ENCODE data around the gene ST6GAL1. TPM values are rescaled to one million over a fixed set of nuclear protein-coding genes. Genes with fewer than 3 reads are reported as not detected.

Gene ST6GAL1
- total and polyA plus RNA-seq, 10 of the 15 experiments (the other 5 are each of a cell fraction or from before 2014, with no cell fraction given) = 74.2 to 248 (median 149) TPM

DNA sequence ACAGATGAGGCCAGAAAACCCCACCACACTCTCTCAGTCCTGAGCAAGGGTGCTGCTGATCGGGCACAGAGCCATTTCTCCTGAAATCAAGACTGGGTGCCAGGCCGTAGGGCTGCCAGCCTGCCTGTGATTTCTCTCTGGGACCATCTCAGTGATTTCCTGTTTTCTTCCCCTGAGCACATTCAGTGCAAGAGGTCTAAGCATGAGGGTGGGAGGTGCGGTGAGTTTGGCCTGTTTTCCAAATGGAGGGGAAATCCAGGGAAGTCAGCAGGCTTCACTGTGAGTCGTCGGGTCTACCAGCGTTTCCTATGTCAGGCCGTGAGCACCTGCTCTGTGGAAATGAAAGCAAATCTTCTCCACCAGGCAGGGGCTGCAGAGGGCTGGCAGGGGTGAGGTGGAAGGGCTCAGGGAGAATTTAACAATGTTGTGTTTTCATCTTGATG lies 82.3 kb downstream of the ST6GAL1 start (continued):
- TF ChIP-seq MTA3 (IDR thresholded peaks at IDR 0.05; ENCODE audit: borderline replicate concordance, low read length) (no peak), SP1 (IDR thresholded peaks at IDR 0.05; ENCODE audit: low read depth, low read length) (no peak), TCF7 (IDR thresholded peaks at IDR 0.05; ENCODE audit: borderline replicate concordance) (no peak), ASH2L (IDR thresholded peaks at IDR 0.05; ENCODE audit: borderline replicate concordance, low read depth) (no peak), POLR2AphosphoS5 (IDR thresholded peaks at IDR 0.05; ENCODE audit: low read length) (peak; percentile 57; the same call in 1 of the 2 replicates), SUPT20H (IDR thresholded peaks at IDR 0.05; ENCODE audit: borderline replicate concordance, control insufficient read depth, low read depth, low read length) (no peak), SREBF2 (IDR thresholded peaks at IDR 0.05; ENCODE audit: low read length) (no peak), RELA (IDR thresholded peaks at IDR 0.05; ENCODE audit: borderline replicate concordance, partially characterized antibody) (no peak), ZZZ3 (IDR thresholded peaks at IDR 0.05; ENCODE audit: control insufficient read depth, insufficient read length, low read depth) (no peak), TARDBP (IDR thresholded peaks at IDR 0.05; ENCODE audit: borderline replicate concordance) (no peak), YY1 (IDR thresholded peaks at IDR 0.05; ENCODE audit: low read depth, low read length) (no peak), RAD21 (IDR thresholded peaks at IDR 0.05; ENCODE audit: insufficient read depth, low read depth, low read length) (no peak), NFXL1 (IDR thresholded peaks at IDR 0.05; ENCODE audit: borderline replicate concordance) (no peak), KAT2A (conservative IDR thresholded peaks at IDR 0.05; ENCODE audit: control insufficient read depth, low read depth, low read length) (no peak), GATAD2B (conservative IDR thresholded peaks at IDR 0.05; ENCODE audit: low read depth) (no peak), CHD1 (IDR thresholded peaks at IDR 0.05; ENCODE audit: low read depth, low read length) (no peak), ZNF384 (IDR thresholded peaks at IDR 0.05; ENCODE audit: borderline replicate concordance, low read depth, low read length) (no peak)
- TF ChIP-seq, protein P1, sequence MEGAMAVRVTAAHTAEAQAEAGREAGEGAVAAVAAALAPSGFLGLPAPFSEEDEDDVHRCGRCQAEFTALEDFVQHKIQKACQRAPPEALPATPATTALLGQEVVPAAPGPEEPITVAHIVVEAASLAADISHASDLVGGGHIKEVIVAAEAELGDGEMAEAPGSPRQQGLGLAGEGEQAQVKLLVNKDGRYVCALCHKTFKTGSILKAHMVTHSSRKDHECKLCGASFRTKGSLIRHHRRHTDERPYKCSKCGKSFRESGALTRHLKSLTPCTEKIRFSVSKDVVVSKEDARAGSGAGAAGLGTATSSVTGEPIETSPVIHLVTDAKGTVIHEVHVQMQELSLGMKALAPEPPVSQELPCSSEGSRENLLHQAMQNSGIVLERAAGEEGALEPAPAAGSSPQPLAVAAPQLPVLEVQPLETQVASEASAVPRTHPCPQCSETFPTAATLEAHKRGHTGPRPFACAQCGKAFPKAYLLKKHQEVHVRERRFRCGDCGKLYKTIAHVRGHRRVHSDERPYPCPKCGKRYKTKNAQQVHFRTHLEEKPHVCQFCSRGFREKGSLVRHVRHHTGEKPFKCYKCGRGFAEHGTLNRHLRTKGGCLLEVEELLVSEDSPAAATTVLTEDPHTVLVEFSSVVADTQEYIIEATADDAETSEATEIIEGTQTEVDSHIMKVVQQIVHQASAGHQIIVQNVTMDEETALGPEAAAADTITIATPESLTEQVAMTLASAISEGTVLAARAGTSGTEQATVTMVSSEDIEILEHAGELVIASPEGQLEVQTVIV (IDR thresholded peaks at IDR 0.05; ENCODE audit: borderline replicate concordance, partially characterized antibody) = no peak
- TF ChIP-seq, protein P2, sequence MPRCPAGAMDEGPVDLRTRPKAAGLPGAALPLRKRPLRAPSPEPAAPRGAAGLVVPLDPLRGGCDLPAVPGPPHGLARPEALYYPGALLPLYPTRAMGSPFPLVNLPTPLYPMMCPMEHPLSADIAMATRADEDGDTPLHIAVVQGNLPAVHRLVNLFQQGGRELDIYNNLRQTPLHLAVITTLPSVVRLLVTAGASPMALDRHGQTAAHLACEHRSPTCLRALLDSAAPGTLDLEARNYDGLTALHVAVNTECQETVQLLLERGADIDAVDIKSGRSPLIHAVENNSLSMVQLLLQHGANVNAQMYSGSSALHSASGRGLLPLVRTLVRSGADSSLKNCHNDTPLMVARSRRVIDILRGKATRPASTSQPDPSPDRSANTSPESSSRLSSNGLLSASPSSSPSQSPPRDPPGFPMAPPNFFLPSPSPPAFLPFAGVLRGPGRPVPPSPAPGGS (IDR thresholded peaks at IDR 0.05; ENCODE audit: borderline replicate concordance, insufficient read depth, low read depth, low read length, poor library complexity, severe bottlenecking) = no peak
- TF ChIP-seq, protein P3, sequence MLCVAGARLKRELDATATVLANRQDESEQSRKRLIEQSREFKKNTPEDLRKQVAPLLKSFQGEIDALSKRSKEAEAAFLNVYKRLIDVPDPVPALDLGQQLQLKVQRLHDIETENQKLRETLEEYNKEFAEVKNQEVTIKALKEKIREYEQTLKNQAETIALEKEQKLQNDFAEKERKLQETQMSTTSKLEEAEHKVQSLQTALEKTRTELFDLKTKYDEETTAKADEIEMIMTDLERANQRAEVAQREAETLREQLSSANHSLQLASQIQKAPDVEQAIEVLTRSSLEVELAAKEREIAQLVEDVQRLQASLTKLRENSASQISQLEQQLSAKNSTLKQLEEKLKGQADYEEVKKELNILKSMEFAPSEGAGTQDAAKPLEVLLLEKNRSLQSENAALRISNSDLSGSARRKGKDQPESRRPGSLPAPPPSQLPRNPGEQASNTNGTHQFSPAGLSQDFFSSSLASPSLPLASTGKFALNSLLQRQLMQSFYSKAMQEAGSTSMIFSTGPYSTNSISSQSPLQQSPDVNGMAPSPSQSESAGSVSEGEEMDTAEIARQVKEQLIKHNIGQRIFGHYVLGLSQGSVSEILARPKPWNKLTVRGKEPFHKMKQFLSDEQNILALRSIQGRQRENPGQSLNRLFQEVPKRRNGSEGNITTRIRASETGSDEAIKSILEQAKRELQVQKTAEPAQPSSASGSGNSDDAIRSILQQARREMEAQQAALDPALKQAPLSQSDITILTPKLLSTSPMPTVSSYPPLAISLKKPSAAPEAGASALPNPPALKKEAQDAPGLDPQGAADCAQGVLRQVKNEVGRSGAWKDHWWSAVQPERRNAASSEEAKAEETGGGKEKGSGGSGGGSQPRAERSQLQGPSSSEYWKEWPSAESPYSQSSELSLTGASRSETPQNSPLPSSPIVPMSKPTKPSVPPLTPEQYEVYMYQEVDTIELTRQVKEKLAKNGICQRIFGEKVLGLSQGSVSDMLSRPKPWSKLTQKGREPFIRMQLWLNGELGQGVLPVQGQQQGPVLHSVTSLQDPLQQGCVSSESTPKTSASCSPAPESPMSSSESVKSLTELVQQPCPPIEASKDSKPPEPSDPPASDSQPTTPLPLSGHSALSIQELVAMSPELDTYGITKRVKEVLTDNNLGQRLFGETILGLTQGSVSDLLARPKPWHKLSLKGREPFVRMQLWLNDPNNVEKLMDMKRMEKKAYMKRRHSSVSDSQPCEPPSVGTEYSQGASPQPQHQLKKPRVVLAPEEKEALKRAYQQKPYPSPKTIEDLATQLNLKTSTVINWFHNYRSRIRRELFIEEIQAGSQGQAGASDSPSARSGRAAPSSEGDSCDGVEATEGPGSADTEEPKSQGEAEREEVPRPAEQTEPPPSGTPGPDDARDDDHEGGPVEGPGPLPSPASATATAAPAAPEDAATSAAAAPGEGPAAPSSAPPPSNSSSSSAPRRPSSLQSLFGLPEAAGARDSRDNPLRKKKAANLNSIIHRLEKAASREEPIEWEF (IDR thresholded peaks at IDR 0.05; ENCODE audit: insufficient replicate concordance, low read depth, low read length) = no peak
- TF ChIP-seq, protein P4, sequence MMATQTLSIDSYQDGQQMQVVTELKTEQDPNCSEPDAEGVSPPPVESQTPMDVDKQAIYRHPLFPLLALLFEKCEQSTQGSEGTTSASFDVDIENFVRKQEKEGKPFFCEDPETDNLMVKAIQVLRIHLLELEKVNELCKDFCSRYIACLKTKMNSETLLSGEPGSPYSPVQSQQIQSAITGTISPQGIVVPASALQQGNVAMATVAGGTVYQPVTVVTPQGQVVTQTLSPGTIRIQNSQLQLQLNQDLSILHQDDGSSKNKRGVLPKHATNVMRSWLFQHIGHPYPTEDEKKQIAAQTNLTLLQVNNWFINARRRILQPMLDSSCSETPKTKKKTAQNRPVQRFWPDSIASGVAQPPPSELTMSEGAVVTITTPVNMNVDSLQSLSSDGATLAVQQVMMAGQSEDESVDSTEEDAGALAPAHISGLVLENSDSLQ (IDR thresholded peaks at IDR 0.05) = no peak

Data from GM12878 (cell line).